GM12878 (cell line): Measurements from ENCODE around the gene CHMP2B.

Source experiments
- CREB1 ChIP-seq: IDR thresholded peaks from 2 replicates; pipeline ENCODE4 v1.6.1; 2012; ENCODE audit warnings: low read depth, mild to moderate bottlenecking, inconsistent platforms
- CUX1 ChIP-seq: IDR thresholded peaks from 2 replicates; pipeline ENCODE4 v1.6.1; 2012; ENCODE audit warnings: improper control_type of control experiment, low read depth, low read length; ENCODE audit not compliant: insufficient replicate concordance
- EZH2 ChIP-seq: IDR thresholded peaks from 2 replicates; pipeline ENCODE4 v1.6.1; 2012; ENCODE audit warnings: low read depth, mild to moderate bottlenecking, control low read depth, inconsistent platforms, low read length, borderline replicate concordance; ENCODE audit not compliant: control insufficient read depth
- JUND ChIP-seq: IDR thresholded peaks from 2 replicates; pipeline ENCODE4 v1.6.1; 2012; ENCODE audit warnings: low read depth, mild to moderate bottlenecking, low read length, improper control_type of control experiment, moderate library complexity
- NFYB ChIP-seq: IDR thresholded peaks from 2 replicates; pipeline ENCODE4 v1.6.1; 2011; ENCODE audit warnings: low read depth, mild to moderate bottlenecking, low read length, improper control_type of control experiment, moderate library complexity; ENCODE audit not compliant: insufficient read depth
- NR2F1 ChIP-seq: fragments of 450-650 bp; conservative IDR thresholded peaks from 2 replicates; pipeline ENCODE4 v1.6.1; 2017; ENCODE audit warnings: mild to moderate bottlenecking
- POLR2A ChIP-seq: IDR thresholded peaks from 2 replicates; pipeline ENCODE4 v1.6.1; 2011; ENCODE audit warnings: low read depth, mild to moderate bottlenecking, low read length
- POLR2AphosphoS5 ChIP-seq: IDR thresholded peaks from 2 replicates; pipeline ENCODE4 v1.6.1; 2011; ENCODE audit warnings: mild to moderate bottlenecking, low read length, inconsistent platforms
- SP1 ChIP-seq: IDR thresholded peaks from one replicate; pipeline ENCODE4 v1.6.1; 2011; ENCODE audit warnings: low read depth, low read length
- TAF1 ChIP-seq: IDR thresholded peaks from 2 replicates; pipeline ENCODE4 v1.6.1; 2011; ENCODE audit warnings: mild to moderate bottlenecking, low read depth, low read length, borderline replicate concordance
- ZBTB33 ChIP-seq: fragments of 450-650 bp; IDR thresholded peaks from 2 replicates; pipeline ENCODE4 v1.6.1; 2017; ENCODE audit warnings: mild to moderate bottlenecking
- ZNF24 ChIP-seq: fragments of 450-650 bp; IDR thresholded peaks from 2 replicates; pipeline ENCODE4 v1.6.1; 2017; ENCODE audit warnings: antibody characterized with exemption, mild to moderate bottlenecking
- TF ChIP-seq, protein P1 (sequence below): fragments of 450-650 bp; IDR thresholded peaks from 2 replicates; pipeline ENCODE4 v1.6.1; 2014; ENCODE audit warnings: mild to moderate bottlenecking
- TF ChIP-seq, protein P2 (sequence below), 3 experiments: IDR thresholded peaks in 2 of 3; conservative IDR thresholded peaks in 1 of 3; 2 replicates each; pipeline ENCODE4 v1.5.1; 2011; ENCODE audit warnings: low read depth in 3 of 3, low read length in 3 of 3, mild to moderate bottlenecking in 3 of 3, control low read depth in 2 of 3, moderate library complexity in 2 of 3, inconsistent platforms in 1 of 3, mixed read lengths in 1 of 3; ENCODE audit not compliant: control insufficient read depth in 2 of 3, insufficient read depth in 1 of 3; ENCODE audit errors: extremely low read depth in 1 of 3

DNA sequence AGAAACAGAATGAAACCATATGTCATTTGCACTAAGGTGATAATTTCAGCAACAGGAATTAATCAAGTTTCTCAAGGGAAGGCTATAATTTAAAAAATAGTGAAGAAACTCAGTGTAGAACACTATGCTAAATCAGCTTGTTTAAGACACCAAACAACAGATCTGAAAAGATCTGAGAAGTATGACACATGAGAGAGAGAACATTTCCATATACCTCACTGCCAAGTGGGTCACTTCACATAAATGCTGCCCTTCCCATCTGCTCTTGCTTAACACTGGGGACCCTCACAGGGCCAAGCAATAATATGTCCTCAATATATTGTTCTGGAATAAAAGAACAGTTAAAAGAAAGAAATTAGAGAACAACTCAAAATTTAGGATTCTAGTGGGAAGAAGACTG is 45.6 kb upstream of the CHMP2B start:
- no peak for TF ChIP-seq JUND
- no peak for TF ChIP-seq CUX1
- TF ChIP-seq EZH2, result no peak
- no peak for TF ChIP-seq TAF1
- TF ChIP-seq NR2F1, result no peak
- TF ChIP-seq, protein P1, sequence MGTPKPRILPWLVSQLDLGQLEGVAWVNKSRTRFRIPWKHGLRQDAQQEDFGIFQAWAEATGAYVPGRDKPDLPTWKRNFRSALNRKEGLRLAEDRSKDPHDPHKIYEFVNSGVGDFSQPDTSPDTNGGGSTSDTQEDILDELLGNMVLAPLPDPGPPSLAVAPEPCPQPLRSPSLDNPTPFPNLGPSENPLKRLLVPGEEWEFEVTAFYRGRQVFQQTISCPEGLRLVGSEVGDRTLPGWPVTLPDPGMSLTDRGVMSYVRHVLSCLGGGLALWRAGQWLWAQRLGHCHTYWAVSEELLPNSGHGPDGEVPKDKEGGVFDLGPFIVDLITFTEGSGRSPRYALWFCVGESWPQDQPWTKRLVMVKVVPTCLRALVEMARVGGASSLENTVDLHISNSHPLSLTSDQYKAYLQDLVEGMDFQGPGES, result no peak
- no peak for TF ChIP-seq CREB1
- TF ChIP-seq POLR2AphosphoS5, result no peak
- TF ChIP-seq ZBTB33, result no peak
- no peak for TF ChIP-seq ZNF24
- TF ChIP-seq, protein P2, sequence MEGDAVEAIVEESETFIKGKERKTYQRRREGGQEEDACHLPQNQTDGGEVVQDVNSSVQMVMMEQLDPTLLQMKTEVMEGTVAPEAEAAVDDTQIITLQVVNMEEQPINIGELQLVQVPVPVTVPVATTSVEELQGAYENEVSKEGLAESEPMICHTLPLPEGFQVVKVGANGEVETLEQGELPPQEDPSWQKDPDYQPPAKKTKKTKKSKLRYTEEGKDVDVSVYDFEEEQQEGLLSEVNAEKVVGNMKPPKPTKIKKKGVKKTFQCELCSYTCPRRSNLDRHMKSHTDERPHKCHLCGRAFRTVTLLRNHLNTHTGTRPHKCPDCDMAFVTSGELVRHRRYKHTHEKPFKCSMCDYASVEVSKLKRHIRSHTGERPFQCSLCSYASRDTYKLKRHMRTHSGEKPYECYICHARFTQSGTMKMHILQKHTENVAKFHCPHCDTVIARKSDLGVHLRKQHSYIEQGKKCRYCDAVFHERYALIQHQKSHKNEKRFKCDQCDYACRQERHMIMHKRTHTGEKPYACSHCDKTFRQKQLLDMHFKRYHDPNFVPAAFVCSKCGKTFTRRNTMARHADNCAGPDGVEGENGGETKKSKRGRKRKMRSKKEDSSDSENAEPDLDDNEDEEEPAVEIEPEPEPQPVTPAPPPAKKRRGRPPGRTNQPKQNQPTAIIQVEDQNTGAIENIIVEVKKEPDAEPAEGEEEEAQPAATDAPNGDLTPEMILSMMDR (IDR thresholded peaks at IDR 0.05 in 2 of 3, conservative IDR thresholded peaks at IDR 0.05 in 1 of 3; ENCODE audit: control insufficient read depth in 2 of 3, extremely low read depth in 1 of 3, insufficient read depth in 1 of 3, low read depth in 3 of 3, low read length in 3 of 3), result no peak
- no peak for TF ChIP-seq POLR2A
- TF ChIP-seq NFYB, result no peak
- TF ChIP-seq SP1, result no peak
